NOMO-1 (cell line): ENCODE measurements around the gene ENGASE.

Experiments used
- DNase-seq, 2 experiments: peaks; one replicate each; lab custom pipeline; 2025; ENCODE audit not compliant: unreplicated experiment in 2 of 2; lab: John Stamatoyannopoulos, UW

ENGASE gene

DNA sequence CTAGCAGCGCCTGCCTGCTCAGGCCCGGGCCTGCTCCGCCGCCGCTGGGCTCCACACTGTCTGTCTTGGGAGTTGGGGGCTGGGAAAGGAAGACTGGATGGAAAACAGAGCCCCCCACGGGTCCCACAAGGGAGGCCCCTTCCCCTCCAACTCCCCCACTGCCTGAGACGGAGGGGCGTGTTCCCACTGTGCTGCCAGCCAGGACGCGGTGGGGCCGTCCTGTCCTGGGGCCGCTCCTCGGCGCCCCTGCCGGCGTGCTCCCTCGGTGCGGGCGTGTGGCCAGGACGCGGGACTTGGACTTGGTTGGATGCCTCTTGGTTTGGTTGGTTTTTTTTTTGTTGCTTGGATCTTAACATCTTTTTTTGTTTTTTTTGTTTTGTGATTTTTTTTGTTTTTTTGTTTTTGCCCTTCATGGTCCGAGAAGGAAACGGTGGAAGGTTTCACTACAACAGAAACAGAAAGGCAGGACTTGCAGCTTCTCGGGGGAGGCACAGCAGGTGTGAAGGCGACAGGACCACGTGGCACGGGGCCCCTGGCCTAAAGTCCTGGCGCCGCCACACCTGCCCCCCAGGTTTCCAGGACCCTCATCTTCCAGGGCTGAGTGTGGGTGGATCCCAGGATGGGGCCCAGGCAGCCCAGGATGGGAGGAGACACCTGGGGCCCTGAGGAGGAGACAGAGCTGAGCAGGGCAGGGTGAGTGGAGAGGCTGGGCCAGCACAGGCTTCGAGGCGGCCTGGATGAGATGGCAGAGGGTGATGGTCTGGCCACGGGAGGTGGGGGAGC, 16.0 kb downstream of the ENGASE start:
- no peak for DNase-seq

DNA sequence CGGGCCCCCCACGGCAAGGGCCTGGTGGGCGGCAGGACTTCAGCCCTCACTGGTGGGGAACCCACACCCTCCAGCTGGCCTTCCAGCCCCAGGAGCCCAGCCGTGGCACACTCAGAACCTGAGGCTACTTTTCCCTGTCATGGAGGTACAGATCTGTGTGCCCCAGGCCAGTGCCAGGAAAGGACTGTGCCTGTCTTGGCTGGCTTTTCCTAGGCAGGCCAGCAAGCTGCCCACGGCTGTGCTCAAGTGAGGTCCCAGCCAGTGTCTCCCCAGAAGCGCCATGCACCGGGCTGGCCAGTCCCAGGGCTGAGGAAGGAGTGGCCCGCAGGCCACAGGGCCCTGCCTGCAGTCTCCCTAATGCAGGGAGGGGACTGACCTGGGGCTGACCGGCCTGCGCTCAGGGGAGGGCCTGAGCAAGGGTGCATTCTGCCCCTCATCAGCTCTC, 16.6 kb downstream of the ENGASE start:
- no peak for DNase-seq

DNA sequence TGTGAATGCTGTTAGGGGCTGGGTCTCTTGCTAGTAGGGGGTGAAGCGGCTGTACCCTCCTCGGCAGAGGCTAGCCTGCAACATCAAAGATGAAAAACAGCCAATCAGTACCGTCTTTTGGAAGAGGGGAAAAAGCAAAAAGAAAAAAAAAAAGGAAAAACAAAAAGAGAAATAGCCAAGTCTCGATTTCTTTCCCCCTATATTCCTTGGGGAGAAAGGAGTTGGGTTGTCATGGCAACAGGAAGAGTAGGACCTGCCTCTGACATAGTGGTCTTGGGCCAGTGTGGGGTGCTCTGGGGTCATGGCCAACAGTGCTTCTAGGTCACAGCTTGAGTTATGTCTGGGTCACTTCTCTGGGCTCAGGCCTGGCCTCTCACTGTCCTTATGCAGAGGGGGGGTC, 17.9 kb downstream of the ENGASE start:
- DNase-seq = no peak

DNA sequence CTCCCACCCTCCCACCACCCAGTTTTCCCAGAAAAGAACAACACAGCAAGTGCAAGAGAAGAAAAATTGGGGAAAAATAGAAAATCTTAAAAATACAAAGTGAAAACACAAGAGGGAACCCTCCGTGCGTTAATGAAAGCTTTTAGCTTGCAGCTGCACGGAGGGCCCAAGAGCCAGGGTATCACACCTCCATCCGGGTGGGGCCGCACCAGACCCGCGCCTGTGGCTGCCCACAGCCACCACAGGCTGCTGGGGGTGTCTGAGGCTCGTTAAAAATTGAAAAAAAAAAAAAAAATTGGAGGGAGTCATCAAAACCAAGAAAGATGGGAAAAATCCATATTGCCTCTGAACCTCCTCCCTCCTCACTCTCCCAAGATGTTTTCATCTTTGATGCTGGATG, 18.6 kb downstream of the ENGASE start:
- no peak for DNase-seq

DNA sequence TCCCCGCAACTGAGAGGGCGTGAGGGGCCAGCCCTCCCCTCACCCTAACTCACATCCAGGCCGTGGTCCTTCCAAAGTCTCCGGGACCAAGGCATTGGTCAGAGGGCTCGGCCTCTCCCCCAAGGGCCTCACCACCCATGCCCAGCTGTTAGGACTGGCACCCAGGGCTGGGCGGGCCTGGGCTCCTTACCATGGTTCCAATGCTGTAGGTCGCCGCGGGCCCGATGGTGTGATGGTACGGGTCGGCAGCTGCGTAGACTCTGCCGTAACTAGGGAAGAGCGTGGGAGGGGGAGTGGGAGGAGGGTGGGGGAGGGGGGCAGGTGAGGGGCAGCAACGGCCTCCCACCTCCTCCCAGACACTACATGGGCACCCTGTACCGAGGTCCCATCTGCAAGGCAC, 19.6 kb downstream of the ENGASE start:
- DNase-seq = no peak

DNA sequence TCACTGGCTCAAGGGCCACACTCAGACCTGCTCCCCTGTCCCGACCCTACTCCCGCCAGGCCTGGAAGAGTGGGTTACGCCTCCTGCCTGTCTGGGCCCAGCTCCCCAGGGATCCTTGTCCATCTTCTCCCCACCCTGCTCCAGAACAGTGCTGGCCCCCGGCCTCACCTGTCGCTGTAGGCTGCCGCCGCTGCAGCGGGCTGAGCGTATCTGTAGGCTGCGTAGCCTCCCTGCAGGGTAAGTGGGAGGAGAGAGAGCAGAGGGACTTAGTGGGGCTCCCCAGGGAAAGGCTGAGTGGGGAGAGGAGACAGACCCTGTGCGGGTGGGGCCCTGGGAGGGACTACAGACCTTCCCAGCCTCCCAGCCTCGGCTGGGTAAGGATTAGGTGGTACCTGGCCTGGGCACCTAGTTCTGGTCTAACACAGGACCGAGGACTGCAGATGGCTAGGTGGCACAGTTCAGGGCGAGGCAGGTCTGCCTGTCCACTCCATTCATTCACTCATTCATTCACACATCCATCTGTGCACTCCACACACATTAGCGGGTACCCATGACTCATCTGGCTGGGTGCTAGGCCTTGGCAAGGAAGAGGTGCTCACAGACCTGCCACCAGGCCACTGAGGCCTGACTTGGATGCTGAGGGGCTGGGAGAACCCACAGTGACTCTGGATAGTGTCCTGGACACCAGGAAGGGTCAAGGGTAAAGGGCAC, 20.9 kb downstream of the ENGASE start:
- DNase-seq = no peak

DNA sequence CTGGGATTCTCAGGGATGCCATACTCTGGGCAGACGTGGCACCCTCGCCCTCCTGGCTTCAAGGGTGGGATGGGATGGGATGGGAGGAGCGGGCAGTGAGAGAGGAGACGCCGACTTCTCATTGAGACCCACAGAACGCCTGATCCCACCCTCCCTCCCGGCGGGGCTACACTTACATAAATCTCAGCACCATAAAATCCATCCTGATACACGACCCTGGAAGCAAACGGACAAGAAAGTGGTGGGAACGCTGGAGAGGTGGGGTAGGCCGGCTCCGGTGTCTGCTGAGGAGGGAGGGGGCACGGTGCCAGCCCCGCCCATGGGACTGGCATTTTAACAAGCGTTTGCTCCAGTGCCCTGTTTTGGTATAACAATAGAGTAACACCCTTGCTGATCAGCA, 21.9 kb downstream of the ENGASE start:
- DNase-seq = no peak

DNA sequence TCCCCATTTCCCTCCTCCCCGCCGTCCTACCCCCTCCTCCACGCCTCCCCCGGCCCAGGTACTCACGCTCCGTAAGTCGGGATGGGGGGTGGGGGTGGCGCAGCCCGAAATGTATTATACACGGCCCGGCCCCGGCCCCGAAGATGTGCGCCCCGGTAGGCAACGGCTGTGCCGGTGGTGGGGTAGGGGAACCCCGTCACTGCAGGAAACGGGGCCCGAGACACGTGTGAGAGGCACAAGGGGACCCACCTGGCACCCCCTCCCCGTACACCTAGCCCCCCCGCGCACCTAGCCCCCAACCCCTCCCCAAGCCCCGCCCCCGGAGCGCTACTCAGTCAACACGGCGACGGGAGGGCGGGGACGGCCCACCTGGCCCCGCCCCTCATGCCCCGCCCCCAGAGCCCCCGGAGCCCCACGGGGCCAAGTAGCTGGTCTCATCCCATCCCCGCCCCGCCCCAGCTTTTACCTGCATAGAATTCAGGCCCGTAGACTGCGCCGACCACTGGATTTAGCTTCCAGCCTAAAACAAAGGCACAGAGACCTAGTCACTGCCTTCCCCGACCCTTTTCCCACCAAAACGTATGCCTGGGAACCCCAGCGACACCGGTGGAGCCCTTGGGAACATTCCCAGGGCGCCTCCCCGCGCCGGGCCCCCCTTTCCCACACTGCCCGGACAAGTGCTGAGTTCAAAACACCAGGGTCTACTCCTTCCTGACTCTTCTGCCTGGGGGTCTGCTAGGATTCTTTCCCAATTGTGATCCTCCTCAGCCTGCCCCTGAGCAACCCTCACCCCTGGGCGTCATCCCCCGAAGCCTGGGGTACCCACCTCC, 22.8 kb downstream of the ENGASE start:
- DNase-seq = no peak

DNA sequence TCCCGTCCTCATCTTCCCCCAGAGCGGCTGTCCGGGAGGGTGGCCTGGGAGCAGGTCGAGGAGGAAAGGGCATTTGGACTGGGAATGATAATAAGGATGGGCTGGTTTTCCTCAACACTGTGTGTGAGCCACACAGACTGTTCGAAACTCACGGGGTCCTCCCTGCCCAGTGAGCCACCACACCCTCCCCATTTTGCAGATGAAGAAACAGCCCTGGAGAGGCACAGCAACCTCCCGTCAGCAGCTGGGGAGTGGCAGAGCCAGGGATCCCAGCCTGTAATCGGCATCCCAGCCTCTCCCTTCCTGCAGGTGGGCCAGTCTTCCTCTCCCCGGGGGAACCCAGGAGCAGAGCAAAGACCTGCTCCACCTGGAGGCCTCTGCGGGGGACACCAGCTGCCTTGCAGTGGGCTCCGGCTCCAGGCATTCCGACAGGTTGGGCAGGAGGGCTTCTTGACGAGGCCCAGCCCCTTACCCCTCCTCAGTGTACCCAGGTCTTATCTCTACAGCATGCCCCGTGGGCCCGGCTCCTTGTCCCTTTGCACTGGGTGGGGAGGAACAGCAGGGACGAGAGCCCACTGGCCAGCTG, 23.8 kb downstream of the ENGASE start:
- no peak for DNase-seq

DNA sequence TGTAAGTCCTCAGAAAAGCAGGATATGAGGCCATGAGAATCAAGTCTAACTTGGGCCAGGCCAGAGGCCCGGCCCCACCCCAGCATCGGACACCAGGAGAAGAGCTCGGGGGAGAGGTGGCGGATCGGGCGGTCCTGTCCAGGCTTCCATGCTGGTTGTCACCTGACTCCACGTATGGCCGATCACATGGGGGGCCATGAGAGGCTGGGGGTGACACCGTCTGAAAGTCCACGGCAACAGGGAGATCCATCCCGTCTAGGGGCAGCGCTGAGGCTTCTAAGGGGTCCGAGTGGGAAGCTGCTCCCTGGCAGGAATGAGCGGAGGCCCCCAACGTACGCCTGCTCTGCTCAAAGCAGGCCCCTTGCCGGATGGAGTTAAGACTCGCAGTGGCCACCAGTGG, 25.8 kb downstream of the ENGASE start:
- no peak for DNase-seq

DNA sequence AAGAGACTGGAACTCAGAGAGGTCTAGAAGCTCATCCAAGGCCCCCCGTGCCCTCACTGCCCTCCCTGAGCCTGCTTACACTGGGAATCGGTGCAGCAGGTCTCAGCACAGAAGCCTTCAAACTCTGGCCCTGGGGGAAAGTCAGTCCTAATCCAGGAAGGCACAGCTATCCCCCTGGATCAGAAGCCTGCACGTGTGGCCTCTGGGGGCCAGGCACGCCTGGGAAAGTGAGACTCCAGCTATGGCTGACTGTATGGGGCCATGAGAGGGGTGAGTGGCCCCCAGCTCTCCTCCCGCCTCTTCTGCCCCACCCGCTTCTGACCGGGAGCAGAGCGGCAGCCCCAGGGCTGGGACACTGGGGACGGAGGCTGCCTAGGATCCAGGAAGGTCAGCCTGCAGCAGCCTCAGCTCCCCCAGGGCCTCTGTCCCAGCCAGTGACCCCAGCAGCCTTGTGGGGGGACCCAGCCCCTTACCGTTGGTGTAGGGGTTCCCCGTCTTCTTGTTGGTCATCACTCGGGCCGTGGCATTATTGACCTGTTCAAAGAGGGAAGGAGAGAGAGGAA, 26.6 kb downstream of the ENGASE start:
- DNase-seq = no peak

DNA sequence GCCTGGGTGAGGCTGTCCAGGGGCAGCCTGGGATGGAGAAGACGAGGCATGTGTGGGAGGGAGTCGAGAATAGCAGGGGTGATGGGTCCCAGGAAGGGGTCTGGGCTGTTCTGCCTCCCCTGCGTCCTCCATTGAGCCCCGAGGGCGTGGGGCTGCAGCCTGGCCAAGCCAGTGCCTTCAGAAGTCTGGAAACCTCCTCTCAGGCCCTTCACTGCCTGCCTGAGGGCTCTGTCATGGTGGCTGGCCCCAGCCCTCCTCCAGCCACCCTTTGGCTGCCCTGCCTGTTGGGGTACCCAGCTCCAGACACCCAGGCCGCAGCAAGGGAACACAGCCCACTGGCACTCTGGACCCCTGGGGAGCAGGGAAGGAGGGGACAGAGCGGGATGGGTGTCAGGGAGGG, 27.6 kb downstream of the ENGASE start:
- DNase-seq = no peak

DNA sequence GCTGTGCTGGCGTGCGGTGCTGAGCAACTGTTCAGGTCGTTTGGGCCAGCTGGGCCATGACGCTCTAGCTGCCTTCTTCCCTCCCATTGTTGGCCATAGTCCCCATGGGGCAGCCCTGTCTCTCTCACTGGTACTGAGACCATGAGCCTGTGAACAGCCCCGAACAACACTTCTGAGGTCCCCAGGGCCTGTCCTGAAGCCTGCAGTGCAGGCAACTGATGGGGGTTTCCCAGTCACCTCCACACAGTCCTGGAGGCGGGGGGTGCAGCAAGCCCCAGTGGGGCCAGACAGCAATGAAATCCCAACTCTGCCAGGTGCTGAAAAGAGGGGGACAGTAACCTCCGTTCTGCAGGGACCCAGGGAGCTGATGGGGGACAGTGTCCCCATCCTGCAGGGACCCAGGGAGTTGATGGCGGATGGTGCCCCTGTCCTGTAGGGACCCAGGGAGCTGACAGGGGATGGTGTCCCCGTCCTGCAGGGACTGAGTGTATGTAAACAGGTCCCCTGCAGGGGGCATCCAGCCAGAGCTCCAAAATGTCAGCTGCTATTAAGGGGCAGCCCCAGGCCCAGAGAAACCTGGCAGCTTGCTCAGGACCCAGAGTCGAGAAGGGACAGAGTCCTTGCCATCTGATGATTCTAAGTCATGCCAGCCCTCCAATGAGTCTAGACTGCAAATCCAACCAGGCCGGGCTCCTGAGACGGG, 30.4 kb downstream of the ENGASE start:
- no peak for DNase-seq

DNA sequence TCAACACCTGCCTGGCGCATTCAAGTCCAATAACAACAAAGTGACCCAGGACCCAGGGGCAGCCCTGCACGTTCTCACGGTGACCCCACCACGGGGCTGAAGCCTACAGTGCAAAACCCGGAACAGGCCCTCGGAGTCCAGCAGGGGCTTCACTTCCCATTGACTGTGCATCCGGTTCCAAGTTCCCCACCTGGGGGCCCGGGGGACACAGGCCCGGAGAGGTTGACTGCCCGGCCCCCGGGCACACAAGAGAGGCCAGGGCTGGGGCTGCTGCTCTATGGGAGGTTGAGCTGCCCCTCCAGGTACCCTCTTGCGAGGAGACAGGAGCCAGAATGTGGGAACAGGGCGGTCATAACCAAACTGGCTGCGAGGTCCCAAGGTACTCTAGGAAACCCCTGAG, 31.3 kb downstream of the ENGASE start:
- DNase-seq = no peak

DNA sequence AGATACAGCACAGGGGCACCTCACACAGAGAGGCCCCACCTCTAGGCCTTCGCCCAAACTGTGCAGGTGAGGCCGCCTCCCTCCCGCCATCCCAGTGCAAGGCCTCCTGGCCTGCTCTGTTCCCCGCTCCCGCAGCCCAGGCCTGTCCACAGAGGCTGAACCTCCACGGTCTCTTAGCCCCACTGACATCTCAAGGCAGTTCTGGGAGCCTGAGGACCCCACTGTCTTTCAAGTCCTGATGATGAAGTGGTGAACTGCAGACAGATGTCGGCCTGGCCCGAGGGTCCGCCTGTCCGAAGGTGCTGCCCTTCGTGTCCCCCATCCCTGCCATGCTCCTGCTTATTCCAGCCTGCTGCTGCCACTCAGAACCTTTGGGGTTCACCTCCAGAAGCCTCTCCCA, 32.3 kb downstream of the ENGASE start:
- no peak for DNase-seq

DNA sequence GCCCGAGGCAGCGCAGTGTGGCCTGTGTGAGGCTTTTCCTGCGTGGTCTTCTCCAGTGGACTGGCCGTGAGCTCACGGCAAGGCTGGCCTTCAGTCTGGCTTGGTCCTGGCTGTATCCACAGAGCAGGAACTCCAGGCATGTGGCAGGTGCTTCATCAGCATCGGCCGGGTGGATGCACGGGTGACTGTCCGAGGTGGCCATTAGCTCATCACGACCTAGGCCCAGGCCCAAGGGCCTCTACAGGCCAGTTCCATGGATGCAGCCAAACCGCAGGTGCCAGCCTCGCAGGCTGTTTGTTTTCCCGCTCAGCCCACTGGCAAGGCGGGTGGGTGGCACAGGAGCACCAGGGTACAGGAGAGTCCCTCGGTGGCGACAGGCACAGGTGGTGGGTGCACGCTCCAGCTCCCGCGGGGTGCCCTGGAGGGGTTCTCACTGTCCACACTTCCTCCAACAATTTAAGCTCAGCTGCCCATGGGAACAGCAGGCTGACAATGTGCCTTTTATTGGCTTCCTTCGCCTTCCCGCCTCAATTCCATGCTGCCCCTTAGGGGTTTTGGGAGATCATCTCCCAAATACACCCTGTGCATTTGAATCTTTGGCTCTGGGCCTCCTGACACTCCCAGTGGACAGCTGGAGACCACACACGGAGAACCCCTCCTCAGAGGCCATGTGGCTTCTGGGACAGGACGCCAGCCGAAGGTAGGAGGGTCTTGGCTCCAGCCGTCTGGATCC, 33.0 kb downstream of the ENGASE start:
- no peak for DNase-seq

DNA sequence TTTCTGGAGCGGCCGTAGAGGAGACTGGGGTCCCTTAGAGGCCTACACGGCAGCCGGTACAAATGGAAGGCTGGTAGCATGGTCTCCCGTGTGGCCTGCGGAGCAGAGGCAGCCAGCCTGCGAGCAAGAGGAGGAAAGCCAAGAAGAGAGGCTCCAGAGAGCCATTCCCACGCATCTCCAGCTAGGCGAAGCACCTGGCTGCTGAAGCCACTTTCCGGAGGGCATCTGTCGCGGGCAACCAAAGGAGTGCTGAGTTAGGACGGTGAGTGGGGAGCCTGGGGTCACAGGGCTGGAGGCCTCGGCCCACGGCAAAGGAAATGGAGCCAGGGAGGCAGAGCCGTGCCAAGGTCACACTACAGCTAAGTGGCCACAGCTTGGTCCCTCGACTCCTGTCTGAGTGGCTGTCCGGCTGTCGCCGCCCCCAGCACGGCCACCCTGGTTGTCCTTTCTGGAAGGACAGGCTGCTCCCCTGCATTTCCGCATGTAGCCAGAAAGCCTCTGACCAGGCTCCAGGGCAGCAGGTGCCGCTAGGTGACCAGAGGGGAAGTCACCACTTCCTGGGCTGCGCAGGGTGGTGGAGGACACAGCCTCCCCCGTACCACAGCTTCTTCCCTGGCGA, 33.7 kb downstream of the ENGASE start:
- DNase-seq = no peak

DNA sequence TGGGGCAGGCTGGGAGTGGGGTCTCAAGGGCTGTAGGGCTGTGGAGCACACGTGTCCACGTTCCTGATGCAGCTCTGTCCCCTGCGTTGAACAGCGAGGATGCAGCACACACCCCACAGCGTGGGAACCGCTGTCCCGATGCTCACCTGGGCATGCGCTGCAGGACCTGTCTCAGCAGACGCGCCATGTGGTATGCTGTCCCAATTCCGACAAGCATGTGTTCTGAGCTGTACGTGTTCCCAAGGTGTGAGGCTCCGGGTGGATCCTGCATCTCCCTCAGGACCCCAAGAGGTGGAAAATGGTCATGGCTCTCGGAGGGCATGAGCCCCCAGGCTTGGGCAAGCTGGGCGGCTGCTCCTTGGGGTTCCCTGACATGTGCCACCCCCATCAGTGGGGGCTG, 34.2 kb downstream of the ENGASE start:
- no peak for DNase-seq

DNA sequence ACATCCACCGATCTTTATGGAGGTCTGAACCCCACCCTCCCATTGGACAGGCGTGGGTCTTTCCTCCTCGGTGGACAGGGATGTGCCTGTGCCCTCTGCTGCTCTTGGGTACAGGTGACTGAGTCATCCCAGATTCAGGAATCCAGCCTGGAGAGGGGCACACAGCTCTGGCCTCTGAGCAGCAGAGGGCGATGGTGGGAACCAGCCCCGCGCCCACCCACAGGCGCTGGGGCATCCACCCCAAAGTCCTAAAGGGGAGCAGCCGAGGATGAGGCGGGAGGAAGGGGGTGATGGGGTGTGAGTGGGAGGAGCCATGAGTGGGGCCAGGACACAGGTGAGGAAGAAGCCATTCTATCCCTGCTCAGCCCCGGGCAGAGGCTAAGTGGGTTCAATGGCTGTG, 35.0 kb downstream of the ENGASE start:
- DNase-seq = no peak
